Fibroblast of gingiva (primary cell): Measurements from ENCODE around the gene NMT1.
"Not testable (repeated sequence)": the region's sequence is repeated elsewhere in the genome, so short reads cannot be mapped to it uniquely, and the experiment has no call there.

Experiments used
- DNase-seq: peaks from one replicate; pipeline ENCODE4 v3.0.0-alpha.2; 2011; ENCODE audit warnings: low read depth

NMT1 gene

GRCh38 chr17:45038728-45039634 is 22.1 kb upstream of the NMT1 start:
- DNase-seq = no peak

GRCh38 chr17:45040459-45040858 is 20.7 kb upstream of the NMT1 start:
- DNase-seq = no peak

DNA sequence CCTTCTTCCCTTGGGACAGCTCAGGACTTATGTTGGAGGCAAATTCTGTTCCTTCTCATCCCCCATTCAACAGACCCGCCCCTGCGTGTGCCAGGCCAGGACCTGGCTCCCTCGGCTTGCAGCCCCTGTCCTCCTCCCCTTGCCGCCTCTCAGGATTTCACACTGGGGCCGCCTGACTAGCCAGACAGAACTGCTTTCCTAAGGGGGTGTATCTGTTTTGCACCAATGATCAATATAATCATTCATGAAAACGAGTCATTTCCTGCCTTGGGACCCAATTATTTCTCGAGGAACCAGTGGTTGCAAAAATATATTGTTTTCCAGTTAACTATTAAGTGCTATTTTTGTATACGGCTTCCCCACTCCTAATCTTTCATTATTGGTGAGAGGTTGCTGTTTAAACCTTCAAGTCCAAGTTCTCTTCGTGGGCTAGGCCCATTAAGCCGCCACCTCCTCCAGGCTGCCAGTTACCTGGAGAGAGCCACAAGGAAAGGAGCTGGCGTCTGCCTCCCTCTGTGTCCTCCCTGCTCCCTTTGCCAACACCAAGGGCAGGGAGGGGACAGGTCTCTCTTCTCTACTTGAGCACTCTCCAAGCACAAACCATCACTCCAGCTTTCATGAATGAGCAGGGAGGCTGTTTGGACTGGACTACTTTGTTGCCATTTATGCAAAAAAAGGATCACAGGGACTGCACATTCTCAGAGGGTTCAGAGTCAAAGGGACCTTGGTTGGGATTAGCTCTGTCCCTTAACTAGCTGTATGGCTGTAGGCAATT is 18.6 kb upstream of the NMT1 start:
- DNase-seq = no peak

- no peak for DNase-seq
Measured at GRCh38 chr17:45043813-45044540, 17.1 kb upstream of the NMT1 start.

DNA sequence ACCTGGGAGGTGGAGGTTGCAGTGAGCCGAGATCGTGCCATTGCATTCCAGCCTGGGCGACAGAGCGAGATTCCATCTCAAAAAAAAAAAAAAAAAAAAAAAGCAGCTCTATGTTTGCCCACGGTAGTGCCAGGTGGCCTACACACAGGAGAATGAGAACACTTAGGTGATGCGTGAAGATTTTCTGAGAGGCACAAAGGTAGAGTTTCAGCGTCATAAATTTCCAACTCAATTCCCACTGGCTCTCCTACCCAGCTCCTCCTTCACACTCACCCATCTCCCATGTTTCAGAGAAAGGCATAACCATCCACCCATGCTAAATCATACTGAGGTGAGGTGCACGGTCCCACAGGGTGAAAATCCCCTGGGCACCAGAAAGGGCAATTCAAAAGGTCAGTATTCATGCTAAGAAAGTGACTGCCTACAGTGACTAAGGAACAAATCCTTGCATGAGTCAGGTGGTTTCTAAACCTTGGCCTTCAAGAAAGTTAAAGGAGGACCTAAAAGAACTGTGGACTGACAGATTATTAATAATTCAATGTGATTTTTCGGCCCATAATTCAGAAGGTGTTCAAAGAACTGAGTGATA is 14.5 kb upstream of the NMT1 start:
- DNase-seq = no peak

DNA sequence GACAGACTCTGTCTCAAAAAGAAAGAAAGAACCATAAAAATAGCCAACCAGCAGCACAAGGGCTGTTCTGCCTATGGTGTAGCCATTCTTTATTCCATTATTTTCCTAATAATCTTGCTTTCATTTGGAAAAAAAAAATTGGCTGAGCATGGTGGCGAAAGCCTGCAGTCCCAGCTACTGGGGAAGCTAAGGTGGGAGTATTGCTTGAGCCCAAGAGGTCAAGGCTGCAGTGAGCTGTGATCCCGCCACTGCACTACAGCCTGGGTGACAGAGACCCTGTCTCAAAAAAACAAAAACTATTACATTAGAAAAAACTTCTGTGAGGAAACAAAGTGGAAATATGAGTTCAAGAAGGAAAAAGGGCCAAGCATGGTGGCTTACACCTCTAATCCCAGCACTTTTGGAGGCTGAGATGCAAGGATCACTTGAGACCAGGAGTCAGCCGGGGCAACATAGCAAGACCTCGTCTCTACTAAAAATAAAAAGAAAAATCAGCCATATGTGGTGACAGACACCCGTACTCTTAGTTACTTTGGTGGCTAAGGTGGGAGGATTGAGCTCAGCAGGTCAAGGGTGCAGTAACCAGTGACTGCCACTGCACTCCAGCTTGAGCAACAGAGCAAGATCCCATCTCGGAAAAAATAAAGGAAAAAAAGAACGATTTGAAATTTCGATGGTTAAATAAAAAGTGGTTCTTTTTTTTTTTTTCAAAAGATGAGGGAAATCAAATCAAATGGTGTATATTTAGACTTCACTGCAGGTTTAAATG is 12.1 kb upstream of the NMT1 start:
- no peak for DNase-seq

DNA sequence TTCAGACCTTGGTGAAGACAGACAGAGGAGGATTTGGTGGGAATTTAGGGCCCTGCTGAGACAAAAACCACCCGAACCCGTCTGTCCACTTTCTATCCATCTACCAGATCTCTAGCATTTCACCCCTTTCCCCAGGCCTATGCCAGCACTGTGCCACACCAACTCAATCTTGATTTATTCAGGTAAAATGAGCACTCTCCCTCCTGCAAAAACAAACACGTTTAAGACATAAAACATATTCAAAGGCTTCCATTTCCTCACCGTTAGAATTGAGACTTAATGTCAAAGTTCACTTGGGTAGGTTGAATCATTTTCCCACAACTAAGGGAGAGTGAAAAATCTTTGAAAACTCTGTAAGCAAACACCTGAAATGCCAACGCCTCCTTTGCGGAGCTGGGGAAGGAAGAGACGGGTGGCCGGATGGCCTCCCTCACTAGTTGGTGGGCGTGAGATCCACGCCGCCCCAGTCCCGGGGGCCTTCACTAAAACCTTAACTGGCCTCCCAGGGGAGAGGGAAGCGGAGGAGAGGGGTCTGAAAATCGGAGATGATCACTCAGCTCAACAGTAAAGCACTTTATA is 10.5 kb upstream of the NMT1 start:
- no peak for DNase-seq

DNA sequence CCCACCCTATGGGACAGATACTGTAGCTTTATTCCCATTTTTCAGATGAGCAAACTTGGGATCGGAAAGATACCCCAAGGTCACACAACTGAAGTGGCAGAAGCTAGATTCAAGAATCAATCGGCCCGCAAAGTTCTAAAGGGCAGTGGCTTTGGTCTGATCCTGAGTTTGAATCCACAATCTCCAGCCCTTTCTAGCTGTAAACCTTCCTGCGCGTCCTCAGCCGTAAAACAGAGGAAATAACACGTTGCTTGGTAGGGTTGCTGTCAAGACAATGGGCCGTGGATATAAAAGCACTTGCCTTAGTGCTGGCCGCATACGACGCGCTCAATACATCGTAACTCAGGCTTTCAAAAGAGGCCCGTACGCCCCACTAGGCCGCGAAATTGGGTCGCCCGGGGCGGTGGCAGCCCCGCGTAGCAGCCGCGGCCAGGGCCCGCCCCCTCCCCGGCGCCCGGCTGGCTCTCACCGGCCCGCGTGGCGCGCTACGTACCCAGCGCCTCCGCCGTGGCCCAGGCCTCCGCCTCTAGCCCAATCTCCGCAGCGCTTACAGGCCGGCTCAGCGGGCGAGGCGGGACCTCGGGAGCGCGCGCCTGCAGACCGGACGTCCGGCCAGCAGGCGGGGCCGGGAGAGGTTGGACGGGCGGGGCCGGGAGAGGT is 9.9 kb upstream of the NMT1 start, which contains the start of gene DCAKD:
Gene DCAKD (minus strand): TSS at position 573 of the 660 bp plus-strand sequence. CDS start 16,747 bp downstream, outside the sequence.
- DNase-seq = peak; percentile 97

GRCh38 chr17:45051720-45052051 is 9.4 kb upstream of the NMT1 start:
- DNase-seq = not testable (repeated sequence)

DNA sequence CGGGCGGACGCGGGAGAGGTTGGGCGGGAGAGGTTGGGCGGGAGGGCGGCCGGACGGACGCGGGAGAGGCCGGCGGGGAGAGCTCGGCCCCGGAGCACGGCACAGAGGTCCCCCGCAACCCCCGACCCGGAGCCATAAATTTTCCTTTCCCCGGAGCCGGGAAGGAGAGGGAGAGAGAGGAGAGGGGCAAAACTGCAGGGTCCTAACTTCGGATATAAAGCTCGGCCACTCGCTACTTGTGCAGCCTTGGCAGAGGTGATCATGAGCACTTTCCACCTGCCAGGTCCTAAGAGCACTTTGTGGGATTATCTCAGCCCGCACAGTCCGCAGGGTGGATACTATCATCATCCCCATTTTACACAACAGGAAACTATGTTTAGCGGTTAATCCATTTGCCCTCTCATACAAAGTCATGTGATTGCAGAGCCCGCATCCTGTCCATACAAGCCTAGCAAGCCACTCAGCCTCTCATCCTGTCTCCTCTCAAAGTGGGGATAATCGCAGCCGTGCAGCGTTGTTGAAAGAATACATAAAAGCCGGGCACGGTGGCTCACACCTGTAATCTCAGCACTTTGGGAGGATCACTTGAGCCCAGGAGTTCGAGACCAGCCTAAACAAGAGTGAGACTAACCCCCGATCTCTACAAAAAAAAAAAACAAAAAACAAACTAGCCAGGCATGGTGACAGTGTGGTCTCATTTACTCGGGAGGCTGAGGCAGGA is 8.9 kb upstream of the NMT1 start:
- no peak for DNase-seq

DNA sequence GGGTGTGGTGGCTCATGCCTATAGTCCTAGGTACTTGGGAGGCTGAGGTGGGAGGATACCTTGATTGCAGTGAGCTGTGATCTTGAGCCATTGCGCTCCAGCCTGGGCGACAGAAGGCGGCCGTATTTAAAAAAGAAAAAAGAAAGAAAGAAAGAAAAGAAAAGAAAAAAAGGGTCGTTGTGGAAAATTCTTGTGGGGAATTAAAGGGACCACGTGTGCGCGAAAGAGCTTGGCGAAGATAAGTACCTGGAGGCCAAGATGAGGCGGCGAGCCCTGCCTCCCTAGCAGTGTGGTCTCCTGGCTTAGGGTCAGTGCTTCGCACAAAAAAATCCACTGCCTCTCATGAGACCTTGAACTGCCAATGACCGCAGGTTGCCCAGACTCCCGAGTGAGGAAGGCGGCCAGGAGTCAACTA is 728 bp upstream of the NMT1 start:
- no peak for DNase-seq

DNA sequence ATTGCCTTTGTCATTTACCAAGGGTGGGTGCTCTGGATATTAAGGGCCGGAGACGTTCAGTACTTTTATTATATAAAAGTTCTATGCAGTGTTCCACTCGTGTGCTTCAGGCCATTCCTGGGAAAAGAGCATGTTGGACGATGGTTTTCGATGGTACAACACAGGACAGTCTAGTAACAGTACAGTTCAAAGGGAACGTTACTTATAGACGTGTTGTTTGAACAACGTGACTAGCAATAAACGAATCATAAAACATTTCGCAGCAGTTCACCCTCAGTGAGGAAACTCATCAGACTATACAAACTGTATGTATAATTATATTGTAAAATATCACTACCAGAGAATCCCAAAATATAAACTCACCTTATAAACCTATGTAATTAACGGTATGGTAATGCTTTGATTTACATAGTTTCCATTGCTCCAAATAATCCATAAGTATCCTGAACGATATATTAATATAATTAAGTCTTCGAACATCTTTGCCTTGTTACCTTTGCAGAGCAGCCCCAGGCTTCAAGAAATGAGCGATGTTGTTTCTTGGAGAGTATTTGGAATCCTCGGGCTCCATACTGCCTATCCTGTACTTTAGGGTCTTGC is 589 bp downstream of the NMT1 start:
- DNase-seq = no peak

DNA sequence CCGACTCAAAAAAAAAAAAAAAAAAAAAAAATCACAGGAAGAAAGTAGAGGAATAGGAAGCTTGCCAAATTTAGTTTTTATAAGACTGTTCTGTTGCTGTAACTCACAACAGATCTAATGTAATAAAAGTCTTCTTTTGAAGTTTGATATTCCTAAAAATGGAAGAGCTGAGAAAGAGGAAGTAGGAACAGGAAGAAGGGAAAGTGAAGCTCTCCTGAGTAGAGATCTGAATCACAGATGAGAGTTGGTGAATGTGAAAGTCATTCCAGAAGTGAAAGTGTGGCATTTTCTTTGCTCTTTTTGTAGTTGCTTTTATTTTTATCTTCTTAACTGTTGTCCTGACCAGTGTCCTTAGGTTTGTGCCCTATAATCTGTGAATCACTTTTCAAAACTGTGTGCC is 2.1 kb downstream of the NMT1 start:
- no peak for DNase-seq

GRCh38 chr17:45067637-45068036 is 6.5 kb downstream of the NMT1 start:
- no peak for DNase-seq

DNA sequence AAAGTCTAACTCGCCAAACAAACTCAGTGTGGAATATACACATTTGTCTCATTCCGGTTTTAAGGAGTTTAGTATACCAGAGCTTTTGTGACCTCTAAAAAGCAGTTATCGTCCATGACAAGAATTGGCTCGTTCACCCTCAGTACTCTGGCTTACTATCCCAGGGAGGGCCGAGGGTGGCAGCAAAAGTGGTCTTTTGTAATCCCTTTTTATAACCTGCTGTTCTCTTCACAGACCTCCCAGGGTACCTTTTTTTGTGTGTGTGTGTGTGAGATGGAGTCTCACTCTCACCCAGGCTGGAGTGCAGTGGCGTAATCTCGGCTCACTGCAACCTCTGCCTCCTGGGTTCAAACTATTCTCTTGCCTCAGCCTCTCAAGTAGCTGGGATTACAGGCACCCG is 8.9 kb downstream of the NMT1 start:
- DNase-seq = no peak

DNA sequence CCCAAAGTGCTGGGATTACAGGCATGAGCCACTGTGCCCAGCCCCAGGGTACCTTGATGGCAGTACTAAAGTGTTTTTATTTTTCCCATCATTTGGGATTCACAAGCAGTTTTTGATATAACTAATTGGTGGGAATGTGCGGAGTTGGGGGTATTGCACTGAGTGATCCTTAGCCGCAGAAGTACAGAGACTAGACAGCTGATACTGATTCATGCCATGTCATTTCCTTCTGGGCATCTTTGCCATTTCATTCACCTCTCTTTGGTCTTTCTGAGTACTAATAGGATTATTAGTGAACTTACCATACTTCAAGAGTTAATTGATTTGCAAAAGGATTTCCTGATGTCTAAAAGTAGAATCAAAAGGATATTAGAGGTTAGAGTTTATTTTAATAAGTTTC is 9.7 kb downstream of the NMT1 start:
- DNase-seq = no peak

GRCh38 chr17:45073414-45074070 is 12.4 kb downstream of the NMT1 start:
- DNase-seq = peak; percentile 97

- DNase-seq = no peak
Measured at GRCh38 chr17:45077643-45078042, 16.5 kb downstream of the NMT1 start.
